GM23338 (cell line): Measurements from ENCODE around the gene UBE2E2.

ENCODE experiments used
- CREB1 ChIP-seq: fragments of 250-450 bp; sonication (Bioruptor Pico); IDR thresholded peaks from 2 replicates; pipeline ENCODE4 v1.5.0; 2020; ENCODE audit warnings: low read depth, mild to moderate bottlenecking, moderate library complexity
- EZH2 ChIP-seq: fragments of 200-600 bp; sonication (generic); IDR thresholded peaks from one replicate; pipeline ENCODE4 v1.8.0; 2017; ENCODE audit warnings: antibody characterized with exemption, mild to moderate bottlenecking, low read depth; ENCODE audit not compliant: unreplicated experiment
- EZH2phosphoT487 ChIP-seq: fragments of 200-600 bp; sonication (generic); IDR thresholded peaks from one replicate; pipeline ENCODE4 v1.8.1; 2018; ENCODE audit warnings: antibody characterized with exemption; ENCODE audit not compliant: unreplicated experiment
- NANOG ChIP-seq: IDR thresholded peaks from 2 replicates; pipeline ENCODE4 v1.6.1; 2016; ENCODE audit warnings: antibody characterized with exemption, borderline replicate concordance
- POLR2AphosphoS5 ChIP-seq: IDR thresholded peaks from 2 replicates; pipeline ENCODE4 v1.6.1; 2016; ENCODE audit warnings: antibody characterized with exemption, low read depth
- ZNF114 ChIP-seq: fragments of 250-450 bp; sonication (Bioruptor Pico); IDR thresholded peaks from 2 replicates; pipeline ENCODE4 v1.5.0; 2020; ENCODE audit warnings: mild to moderate bottlenecking, moderate library complexity
- ZNF331 ChIP-seq: fragments of 250-450 bp; sonication (Bioruptor Pico); IDR thresholded peaks from 2 replicates; pipeline ENCODE4 v1.5.0; 2020; ENCODE audit warnings: low read depth, mild to moderate bottlenecking, moderate library complexity
- TF ChIP-seq, protein P1 (sequence below), 2 experiments: fragments of 200-600 bp in 1 of 2; sonication (generic) in 1 of 2; conservative IDR thresholded peaks; 2 replicates each; pipeline versions ENCODE4 v1.5.1 to v1.6.1; 2016 to 2017; ENCODE audit warnings: antibody characterized with exemption in 2 of 2, low read depth in 2 of 2, mild to moderate bottlenecking in 2 of 2, moderate library complexity in 1 of 2
- TF ChIP-seq, protein P2 (sequence below): IDR thresholded peaks from 2 replicates; pipeline ENCODE4 v1.6.1; 2016; ENCODE audit warnings: antibody characterized with exemption
- TF ChIP-seq, protein P3 (sequence below): IDR thresholded peaks from one replicate; pipeline ENCODE4 v1.6.1; 2018; ENCODE audit warnings: antibody characterized with exemption; ENCODE audit not compliant: unreplicated experiment

DNA sequence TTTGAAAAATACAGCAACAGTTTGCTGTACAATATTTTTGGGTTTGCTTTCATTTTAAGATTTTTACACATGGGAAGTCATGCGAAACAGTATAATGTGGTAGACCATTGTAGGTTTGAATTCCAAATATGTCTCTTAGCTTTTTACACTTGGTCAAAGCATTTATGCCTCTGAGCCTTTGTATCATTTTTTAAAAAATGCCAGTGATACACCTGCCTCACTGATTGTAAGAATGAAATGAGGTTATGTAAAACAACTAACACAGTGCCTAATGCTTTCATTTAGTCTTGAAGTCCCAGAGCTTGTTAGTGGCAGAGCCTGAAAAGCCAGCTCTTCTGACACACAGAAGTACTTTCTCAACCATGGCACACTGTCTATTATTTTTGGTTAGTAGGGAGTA, 202.0 kb downstream of the UBE2E2 start:
- TF ChIP-seq, protein P1, sequence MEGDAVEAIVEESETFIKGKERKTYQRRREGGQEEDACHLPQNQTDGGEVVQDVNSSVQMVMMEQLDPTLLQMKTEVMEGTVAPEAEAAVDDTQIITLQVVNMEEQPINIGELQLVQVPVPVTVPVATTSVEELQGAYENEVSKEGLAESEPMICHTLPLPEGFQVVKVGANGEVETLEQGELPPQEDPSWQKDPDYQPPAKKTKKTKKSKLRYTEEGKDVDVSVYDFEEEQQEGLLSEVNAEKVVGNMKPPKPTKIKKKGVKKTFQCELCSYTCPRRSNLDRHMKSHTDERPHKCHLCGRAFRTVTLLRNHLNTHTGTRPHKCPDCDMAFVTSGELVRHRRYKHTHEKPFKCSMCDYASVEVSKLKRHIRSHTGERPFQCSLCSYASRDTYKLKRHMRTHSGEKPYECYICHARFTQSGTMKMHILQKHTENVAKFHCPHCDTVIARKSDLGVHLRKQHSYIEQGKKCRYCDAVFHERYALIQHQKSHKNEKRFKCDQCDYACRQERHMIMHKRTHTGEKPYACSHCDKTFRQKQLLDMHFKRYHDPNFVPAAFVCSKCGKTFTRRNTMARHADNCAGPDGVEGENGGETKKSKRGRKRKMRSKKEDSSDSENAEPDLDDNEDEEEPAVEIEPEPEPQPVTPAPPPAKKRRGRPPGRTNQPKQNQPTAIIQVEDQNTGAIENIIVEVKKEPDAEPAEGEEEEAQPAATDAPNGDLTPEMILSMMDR (conservative IDR thresholded peaks at IDR 0.05; ENCODE audit: low read depth in 2 of 2) = no peak
- TF ChIP-seq EZH2 (no peak), ZNF114 (CRISPR knock-in tag) (no peak), EZH2phosphoT487 (no peak), POLR2AphosphoS5 (no peak), ZNF331 (no peak), CREB1 (no peak), NANOG (no peak)
- TF ChIP-seq, protein P2, sequence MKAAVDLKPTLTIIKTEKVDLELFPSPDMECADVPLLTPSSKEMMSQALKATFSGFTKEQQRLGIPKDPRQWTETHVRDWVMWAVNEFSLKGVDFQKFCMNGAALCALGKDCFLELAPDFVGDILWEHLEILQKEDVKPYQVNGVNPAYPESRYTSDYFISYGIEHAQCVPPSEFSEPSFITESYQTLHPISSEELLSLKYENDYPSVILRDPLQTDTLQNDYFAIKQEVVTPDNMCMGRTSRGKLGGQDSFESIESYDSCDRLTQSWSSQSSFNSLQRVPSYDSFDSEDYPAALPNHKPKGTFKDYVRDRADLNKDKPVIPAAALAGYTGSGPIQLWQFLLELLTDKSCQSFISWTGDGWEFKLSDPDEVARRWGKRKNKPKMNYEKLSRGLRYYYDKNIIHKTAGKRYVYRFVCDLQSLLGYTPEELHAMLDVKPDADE = no peak
- TF ChIP-seq, protein P3, sequence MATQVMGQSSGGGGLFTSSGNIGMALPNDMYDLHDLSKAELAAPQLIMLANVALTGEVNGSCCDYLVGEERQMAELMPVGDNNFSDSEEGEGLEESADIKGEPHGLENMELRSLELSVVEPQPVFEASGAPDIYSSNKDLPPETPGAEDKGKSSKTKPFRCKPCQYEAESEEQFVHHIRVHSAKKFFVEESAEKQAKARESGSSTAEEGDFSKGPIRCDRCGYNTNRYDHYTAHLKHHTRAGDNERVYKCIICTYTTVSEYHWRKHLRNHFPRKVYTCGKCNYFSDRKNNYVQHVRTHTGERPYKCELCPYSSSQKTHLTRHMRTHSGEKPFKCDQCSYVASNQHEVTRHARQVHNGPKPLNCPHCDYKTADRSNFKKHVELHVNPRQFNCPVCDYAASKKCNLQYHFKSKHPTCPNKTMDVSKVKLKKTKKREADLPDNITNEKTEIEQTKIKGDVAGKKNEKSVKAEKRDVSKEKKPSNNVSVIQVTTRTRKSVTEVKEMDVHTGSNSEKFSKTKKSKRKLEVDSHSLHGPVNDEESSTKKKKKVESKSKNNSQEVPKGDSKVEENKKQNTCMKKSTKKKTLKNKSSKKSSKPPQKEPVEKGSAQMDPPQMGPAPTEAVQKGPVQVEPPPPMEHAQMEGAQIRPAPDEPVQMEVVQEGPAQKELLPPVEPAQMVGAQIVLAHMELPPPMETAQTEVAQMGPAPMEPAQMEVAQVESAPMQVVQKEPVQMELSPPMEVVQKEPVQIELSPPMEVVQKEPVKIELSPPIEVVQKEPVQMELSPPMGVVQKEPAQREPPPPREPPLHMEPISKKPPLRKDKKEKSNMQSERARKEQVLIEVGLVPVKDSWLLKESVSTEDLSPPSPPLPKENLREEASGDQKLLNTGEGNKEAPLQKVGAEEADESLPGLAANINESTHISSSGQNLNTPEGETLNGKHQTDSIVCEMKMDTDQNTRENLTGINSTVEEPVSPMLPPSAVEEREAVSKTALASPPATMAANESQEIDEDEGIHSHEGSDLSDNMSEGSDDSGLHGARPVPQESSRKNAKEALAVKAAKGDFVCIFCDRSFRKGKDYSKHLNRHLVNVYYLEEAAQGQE = no peak
